Thyroid gland (tissue), 4 donors: ENCODE results near the gene ESPNL.
"Not testable (repeated sequence)": the region's sequence is repeated elsewhere in the genome, so short reads cannot be mapped to it uniquely, and the experiment has no call there.

Source experiments
- POLR2A ChIP-seq, 2 donors: fragments of 450-650 bp; IDR thresholded peaks; one replicate each; pipeline ENCODE4 v1.6.1; 2017; ENCODE audit warnings: antibody characterized with exemption in 2 of 2, mild to moderate bottlenecking in 2 of 2, moderate library complexity in 1 of 2
- TF ChIP-seq, protein P1 (sequence below), 6 experiments: fragments of 200-600 bp in 3 of 6; fragments of 450-650 bp in 3 of 6; sonication (generic) in 3 of 6; IDR thresholded peaks; one replicate each; pipeline ENCODE4 v1.5.1; 2016 to 2019; ENCODE audit warnings: antibody characterized with exemption in 6 of 6, mild to moderate bottlenecking in 2 of 6, inconsistent platforms in 1 of 6, moderate library complexity in 1 of 6

DNA sequence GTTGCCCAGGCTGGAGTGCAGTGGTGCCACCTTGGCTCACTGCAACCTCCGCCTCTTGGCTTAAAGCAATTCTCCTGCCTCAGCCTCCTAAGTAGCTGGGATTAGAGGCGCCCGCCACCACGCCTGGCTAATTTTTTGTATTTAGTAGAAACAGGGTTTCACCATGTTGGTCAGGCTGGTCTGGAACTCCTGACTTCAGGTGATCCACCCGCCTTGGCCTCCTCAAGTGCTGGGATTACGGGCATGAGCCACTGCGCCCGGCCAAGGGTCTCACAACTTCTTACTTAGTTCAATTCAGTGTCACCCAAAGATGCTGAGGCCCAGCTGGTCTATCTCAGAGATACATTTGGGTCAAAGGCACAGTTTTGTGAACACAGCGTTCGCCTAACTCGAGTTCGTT lies 15.6 kb downstream of the ESPNL start:
- TF ChIP-seq, protein P1, sequence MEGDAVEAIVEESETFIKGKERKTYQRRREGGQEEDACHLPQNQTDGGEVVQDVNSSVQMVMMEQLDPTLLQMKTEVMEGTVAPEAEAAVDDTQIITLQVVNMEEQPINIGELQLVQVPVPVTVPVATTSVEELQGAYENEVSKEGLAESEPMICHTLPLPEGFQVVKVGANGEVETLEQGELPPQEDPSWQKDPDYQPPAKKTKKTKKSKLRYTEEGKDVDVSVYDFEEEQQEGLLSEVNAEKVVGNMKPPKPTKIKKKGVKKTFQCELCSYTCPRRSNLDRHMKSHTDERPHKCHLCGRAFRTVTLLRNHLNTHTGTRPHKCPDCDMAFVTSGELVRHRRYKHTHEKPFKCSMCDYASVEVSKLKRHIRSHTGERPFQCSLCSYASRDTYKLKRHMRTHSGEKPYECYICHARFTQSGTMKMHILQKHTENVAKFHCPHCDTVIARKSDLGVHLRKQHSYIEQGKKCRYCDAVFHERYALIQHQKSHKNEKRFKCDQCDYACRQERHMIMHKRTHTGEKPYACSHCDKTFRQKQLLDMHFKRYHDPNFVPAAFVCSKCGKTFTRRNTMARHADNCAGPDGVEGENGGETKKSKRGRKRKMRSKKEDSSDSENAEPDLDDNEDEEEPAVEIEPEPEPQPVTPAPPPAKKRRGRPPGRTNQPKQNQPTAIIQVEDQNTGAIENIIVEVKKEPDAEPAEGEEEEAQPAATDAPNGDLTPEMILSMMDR (IDR thresholded peaks at IDR 0.05): not testable (repeated sequence)
- TF ChIP-seq POLR2A (IDR thresholded peaks at IDR 0.05): not testable (repeated sequence)
